GM12891 (cell line): ENCODE measurements around the gene PCDHB13.
"Not testable (repeated sequence)": the region's sequence is repeated elsewhere in the genome, so short reads cannot be mapped to it uniquely, and the experiment has no call there.

Experiments used
- PAX5 ChIP-seq: IDR thresholded peaks from 2 replicates; pipeline ENCODE4 v1.6.1; 2011; ENCODE audit warnings: low read length, moderate library complexity, mild to moderate bottlenecking; ENCODE audit not compliant: insufficient read depth, severe bottlenecking
- POLR2A ChIP-seq: IDR thresholded peaks from 2 replicates; pipeline ENCODE4 v1.6.1; 2011; ENCODE audit warnings: low read depth, low read length, control low read depth
- POLR2AphosphoS5 ChIP-seq: IDR thresholded peaks from 2 replicates; pipeline ENCODE4 v1.6.1; 2011; ENCODE audit warnings: low read depth, low read length, control low read depth
- POU2F2 ChIP-seq: IDR thresholded peaks from 2 replicates; pipeline ENCODE4 v1.6.1; 2011; ENCODE audit warnings: low read depth, mild to moderate bottlenecking, control low read depth, low read length, moderate library complexity
- SPI1 ChIP-seq: IDR thresholded peaks from 2 replicates; pipeline ENCODE4 v1.6.1; 2011; ENCODE audit warnings: low read depth, low read length, control low read depth
- TAF1 ChIP-seq: IDR thresholded peaks from 2 replicates; pipeline ENCODE4 v1.6.1; 2011; ENCODE audit warnings: low read depth, low read length, control low read depth

DNA sequence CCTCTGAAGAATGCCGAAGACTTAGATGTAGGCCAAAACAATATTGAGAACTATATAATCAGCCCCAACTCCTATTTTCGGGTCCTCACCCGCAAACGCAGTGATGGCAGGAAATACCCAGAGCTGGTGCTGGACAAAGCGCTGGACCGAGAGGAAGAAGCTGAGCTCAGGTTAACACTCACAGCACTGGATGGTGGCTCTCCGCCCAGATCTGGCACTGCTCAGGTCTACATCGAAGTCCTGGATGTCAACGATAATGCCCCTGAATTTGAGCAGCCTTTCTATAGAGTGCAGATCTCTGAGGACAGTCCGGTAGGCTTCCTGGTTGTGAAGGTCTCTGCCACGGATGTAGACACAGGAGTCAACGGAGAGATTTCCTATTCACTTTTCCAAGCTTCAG is 864 bp downstream of the PCDHB13 start:
- not testable (repeated sequence) for TF ChIP-seq POLR2A, TAF1, POLR2AphosphoS5, PAX5, POU2F2, SPI1
